ENCODE data around the gene NDUFS7. TPM values are rescaled to one million over a fixed set of nuclear protein-coding genes. Genes with fewer than 3 reads are reported as not detected.
A peak's percentile ranks its signal among the peaks of the same experiment; 100 is the strongest.
"Not testable (repeated sequence)": the region's sequence is repeated elsewhere in the genome, so short reads cannot be mapped to it uniquely, and the experiment has no call there.

NDUFS7 gene
- total RNA-seq, 1 experiment from 2014 or later = 60.3 TPM

- Mint-ChIP-seq H3K27me3 (ENCODE audit: unreplicated experiment) (no peaks in the 10 kb centered on the region), H3K9me3 (ENCODE audit: low read depth, unreplicated experiment) (no peaks in the 10 kb centered on the region), H3K36me3 (ENCODE audit: insufficient read depth, unreplicated experiment) (peaks cover 53% of the 10 kb centered on the region), H3K4me3 (ENCODE audit: low read depth, unreplicated experiment) (peak overlapping the region; percentile 95), H3K27ac (ENCODE audit: unreplicated experiment) (no peak overlapping the region), H3K4me1 (ENCODE audit: low read depth, unreplicated experiment) (no peaks in the 10 kb centered on the region)
- intact Hi-C loops (cut with micrococcal nuclease; ENCODE audit: unreplicated experiment) = no loop called here
- CTCF ChIA-PET = no interaction called here
- BruUV-seq (replicated peaks) = no TSS peak
- TF ChIP-seq, protein P1, sequence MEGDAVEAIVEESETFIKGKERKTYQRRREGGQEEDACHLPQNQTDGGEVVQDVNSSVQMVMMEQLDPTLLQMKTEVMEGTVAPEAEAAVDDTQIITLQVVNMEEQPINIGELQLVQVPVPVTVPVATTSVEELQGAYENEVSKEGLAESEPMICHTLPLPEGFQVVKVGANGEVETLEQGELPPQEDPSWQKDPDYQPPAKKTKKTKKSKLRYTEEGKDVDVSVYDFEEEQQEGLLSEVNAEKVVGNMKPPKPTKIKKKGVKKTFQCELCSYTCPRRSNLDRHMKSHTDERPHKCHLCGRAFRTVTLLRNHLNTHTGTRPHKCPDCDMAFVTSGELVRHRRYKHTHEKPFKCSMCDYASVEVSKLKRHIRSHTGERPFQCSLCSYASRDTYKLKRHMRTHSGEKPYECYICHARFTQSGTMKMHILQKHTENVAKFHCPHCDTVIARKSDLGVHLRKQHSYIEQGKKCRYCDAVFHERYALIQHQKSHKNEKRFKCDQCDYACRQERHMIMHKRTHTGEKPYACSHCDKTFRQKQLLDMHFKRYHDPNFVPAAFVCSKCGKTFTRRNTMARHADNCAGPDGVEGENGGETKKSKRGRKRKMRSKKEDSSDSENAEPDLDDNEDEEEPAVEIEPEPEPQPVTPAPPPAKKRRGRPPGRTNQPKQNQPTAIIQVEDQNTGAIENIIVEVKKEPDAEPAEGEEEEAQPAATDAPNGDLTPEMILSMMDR (IDR thresholded peaks at IDR 0.05; ENCODE audit: unreplicated experiment) = no peak
- DNase-seq = no peak
These were observed 53.9 kb downstream of the NDUFS7 start for GRCh38 chr19:1437609-1438008.

GRCh38 chr19:1438035-1438932 lies 54.6 kb downstream of the NDUFS7 start, which contains the start of gene RPS15:
RPS15 (plus strand) TSS chr19:1438396; CDS start chr19:1438426, 30 bp downstream.
- peak; percentile 90 for DNase-seq
- Mint-ChIP-seq H3K27me3 (ENCODE audit: unreplicated experiment) (no peaks in the 10 kb centered on the region), H3K36me3 (ENCODE audit: insufficient read depth, unreplicated experiment) (peaks cover 56% of the 10 kb centered on the region), H3K4me1 (ENCODE audit: low read depth, unreplicated experiment) (no peaks in the 10 kb centered on the region), H3K4me3 (ENCODE audit: low read depth, unreplicated experiment) (peak within 1 kb of the TSS; percentile 95), H3K9me3 (ENCODE audit: low read depth, unreplicated experiment) (no peaks in the 10 kb centered on the region), H3K27ac (ENCODE audit: unreplicated experiment) (peak within 1 kb of the TSS; percentile 99)
- intact Hi-C loops (cut with micrococcal nuclease; ENCODE audit: unreplicated experiment) = no loop called here
- BruUV-seq (replicated peaks) = TSS peak; percentile 80
- TF ChIP-seq, protein P1 (IDR thresholded peaks at IDR 0.05; ENCODE audit: unreplicated experiment) = peak; percentile 78
- CTCF ChIA-PET = no interaction called here

DNA sequence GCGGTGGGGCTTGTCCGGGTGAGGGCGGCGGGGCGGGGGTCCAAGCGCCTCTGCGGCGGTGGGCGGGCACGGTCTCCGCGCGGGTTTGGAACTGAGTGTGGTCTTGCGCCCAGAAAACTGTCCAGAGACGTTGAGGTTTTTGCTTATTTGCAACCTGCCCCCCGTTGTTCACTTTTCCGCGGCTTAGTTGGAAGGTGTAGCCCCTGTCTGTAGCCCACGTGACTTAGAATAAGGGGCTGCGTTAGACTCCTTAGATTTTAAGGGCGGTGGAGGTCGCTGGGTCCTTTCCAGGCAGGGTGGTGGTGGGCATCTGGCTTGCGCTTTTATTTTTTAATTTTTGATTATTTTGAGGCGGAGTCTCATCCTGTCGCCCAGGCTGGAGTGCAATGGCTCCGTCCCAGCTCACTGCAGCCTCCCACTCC lies 55.2 kb downstream of the NDUFS7 start:
- H3K27ac Mint-ChIP-seq (ENCODE audit: unreplicated experiment) = peak overlapping the region; percentile 99
- no TSS peak for BruUV-seq (replicated peaks)
- CTCF ChIA-PET = no interaction called here
- no peaks in the 10 kb centered on the region for H3K4me1 Mint-ChIP-seq (ENCODE audit: low read depth, unreplicated experiment)
- peaks cover 58% of the 10 kb centered on the region for H3K36me3 Mint-ChIP-seq (ENCODE audit: insufficient read depth, unreplicated experiment)
- DNase-seq = no peak
- intact Hi-C loops (cut with micrococcal nuclease; ENCODE audit: unreplicated experiment) = no loop called here
- TF ChIP-seq, protein P1 (IDR thresholded peaks at IDR 0.05; ENCODE audit: unreplicated experiment) = no peak
- no peaks in the 10 kb centered on the region for H3K9me3 Mint-ChIP-seq (ENCODE audit: low read depth, unreplicated experiment)
- no peaks in the 10 kb centered on the region for H3K27me3 Mint-ChIP-seq (ENCODE audit: unreplicated experiment)
- H3K4me3 Mint-ChIP-seq (ENCODE audit: low read depth, unreplicated experiment) = peak overlapping the region; percentile 95

DNA sequence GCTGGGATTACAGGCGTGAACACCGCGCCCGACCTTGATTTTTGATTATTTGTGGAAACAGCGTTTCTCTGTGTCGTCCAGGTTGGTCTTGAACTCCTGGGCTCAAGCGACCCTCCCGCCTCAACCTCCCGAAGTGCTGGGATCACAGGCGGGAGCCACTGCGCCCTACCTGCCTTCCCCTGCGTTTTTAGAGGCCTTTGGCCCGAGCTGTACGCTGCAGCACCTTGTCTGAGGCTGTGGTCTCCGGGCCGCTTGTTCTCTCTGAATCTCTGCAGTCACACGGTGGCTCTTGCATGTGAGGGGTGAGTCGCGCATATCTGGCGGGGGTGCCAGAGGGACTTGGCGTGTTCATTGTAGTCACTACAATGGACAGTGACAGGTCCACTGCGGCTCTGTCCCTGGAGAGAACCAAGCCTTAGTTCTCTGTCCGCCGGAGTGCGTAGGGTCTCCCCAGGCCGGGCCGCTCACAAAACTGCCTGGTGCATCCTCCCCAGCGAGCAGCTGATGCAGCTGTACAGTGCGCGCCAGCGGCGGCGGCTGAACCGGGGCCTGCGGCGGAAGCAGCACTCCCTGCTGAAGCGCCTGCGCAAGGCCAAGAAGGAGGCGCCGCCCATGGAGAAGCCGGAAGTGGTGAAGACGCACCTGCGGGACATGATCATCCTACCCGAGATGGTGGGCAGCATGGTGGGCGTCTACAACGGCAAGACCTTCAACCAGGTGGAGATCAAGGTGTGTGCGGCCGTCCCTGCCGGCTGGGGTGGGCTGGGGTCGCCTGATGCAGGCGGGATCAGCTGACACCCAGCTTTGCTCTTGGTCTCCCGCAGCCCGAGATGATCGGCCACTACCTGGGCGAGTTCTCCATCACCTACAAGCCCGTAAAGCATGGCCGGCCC lies 56.1 kb downstream of the NDUFS7 start:
- H3K4me1 Mint-ChIP-seq (ENCODE audit: low read depth, unreplicated experiment); DNase-seq; BruUV-seq (replicated peaks); H3K27me3 Mint-ChIP-seq (ENCODE audit: unreplicated experiment); CTCF ChIA-PET; intact Hi-C loops (cut with micrococcal nuclease; ENCODE audit: unreplicated experiment); H3K9me3 Mint-ChIP-seq (ENCODE audit: low read depth, unreplicated experiment): not testable (repeated sequence)
- H3K36me3 Mint-ChIP-seq (ENCODE audit: insufficient read depth, unreplicated experiment) = peaks cover 60% of the 10 kb centered on the region
- peak overlapping the region; percentile 95 for H3K4me3 Mint-ChIP-seq (ENCODE audit: low read depth, unreplicated experiment)
- H3K27ac Mint-ChIP-seq (ENCODE audit: unreplicated experiment) = peak overlapping the region; percentile 99

All from Calu3 (cell line).